Endodermal cell (in vitro differentiated cells): ENCODE results near the gene WNK4. TPM values are rescaled to one million over a fixed set of nuclear protein-coding genes. Genes with fewer than 3 reads are reported as not detected.
A peak's percentile ranks its signal among the peaks of the same experiment; 100 is the strongest.

Experiments used
- DNase-seq: peaks from one replicate; pipeline ENCODE4 v3.0.0-alpha.2; 2017
- H3K27ac ChIP-seq: 2 replicates; pipeline ENCODE4 v1.5.1; 2013; ENCODE audit warnings: mild to moderate bottlenecking, low read depth, low read length, moderate library complexity
- H3K27me3 ChIP-seq: 2 replicates; pipeline ENCODE4 v1.6.1; 2013; ENCODE audit warnings: mild to moderate bottlenecking, low read length, moderate library complexity; ENCODE audit not compliant: insufficient read depth, control insufficient read depth, poor library complexity, severe bottlenecking
- H3K36me3 ChIP-seq: 2 replicates; pipeline ENCODE4 v1.7.0; 2013; ENCODE audit warnings: mild to moderate bottlenecking, low read length, moderate library complexity; ENCODE audit not compliant: control insufficient read depth, insufficient read depth
- H3K4me1 ChIP-seq: one replicate; pipeline ENCODE4 v1.7.0; 2013; ENCODE audit warnings: low read length; ENCODE audit not compliant: control insufficient read depth, insufficient read depth
- H3K4me3 ChIP-seq: 2 replicates; pipeline ENCODE4 v1.5.1; 2013; ENCODE audit warnings: mild to moderate bottlenecking, low read length, moderate library complexity
- H3K9ac ChIP-seq: 2 replicates; pipeline ENCODE4 v1.6.1; 2013; ENCODE audit warnings: mild to moderate bottlenecking, low read length, moderate library complexity; ENCODE audit not compliant: poor library complexity, severe bottlenecking; ENCODE audit errors: extremely low read depth
- H3K9me3 ChIP-seq: 2 replicates; pipeline ENCODE4 v1.6.1; 2013; ENCODE audit warnings: mild to moderate bottlenecking, low read length, moderate library complexity; ENCODE audit not compliant: control insufficient read depth
- H3K27ac Mint-ChIP-seq: 2 replicates; pipeline ENCODE4 v1.8.0; 2020; ENCODE audit warnings: mixed read lengths
- H3K27me3 Mint-ChIP-seq: 2 replicates; pipeline ENCODE4 v1.8.0; 2021; ENCODE audit warnings: mild to moderate bottlenecking, mixed read lengths; ENCODE audit not compliant: insufficient read depth
- H3K36me3 Mint-ChIP-seq: 2 replicates; pipeline ENCODE4 v1.8.0; 2020; ENCODE audit warnings: low read depth, mixed read lengths
- H3K4me1 Mint-ChIP-seq: 2 replicates; pipeline ENCODE4 v1.8.0; 2020; ENCODE audit warnings: mixed read lengths
- H3K4me3 Mint-ChIP-seq: 2 replicates; pipeline ENCODE4 v1.8.0; 2020; ENCODE audit warnings: mild to moderate bottlenecking, moderate library complexity, mixed read lengths
- H3K9me3 Mint-ChIP-seq: 2 replicates; pipeline ENCODE4 v1.8.0; 2020; ENCODE audit warnings: mild to moderate bottlenecking, mixed read lengths
- CTCF ChIP-seq: fragments of 200-600 bp; sonication (generic); conservative IDR thresholded peaks from 2 replicates; pipeline ENCODE4 v1.5.0; 2021; ENCODE audit warnings: antibody characterized with exemption, mild to moderate bottlenecking
- whole genome bisulfite sequencing, 2 experiments: methylation state at CpG; one replicate each; pipeline versions ENCODE4 v1.1.5 to v1.1.7; 2013; ENCODE audit warnings: missing lambda C conversion rate in 2 of 2, mixed read lengths in 1 of 2; ENCODE audit not compliant: insufficient coverage in 1 of 2, insufficient read length in 1 of 2; 5-methylcytosine and 5-hydroxymethylcytosine counted together
- total RNA-seq, 2 donors: library from RNA; stranded (reverse); fragmentation: NEBNext Ultra II Directional in 1 of 2; extraction: Animal tissue kit (Norgen Biotek cat#: 25700) in 1 of 2; gene quantifications; 2 replicates in 1 of 2; 3 replicates in 1 of 2; pipeline ENCODE4 v1.2.1, GENCODE V29; 2021

The WNK4 gene
- total RNA-seq, 2 donors from 2014 or later = 2.1 to 3.3 TPM

- H3K9me3 Mint-ChIP-seq = peaks cover 4% of the 10 kb centered on the region
- Histone ChIP-seq H3K4me3 (peak overlapping the region; percentile 71), H3K9me3 (no peaks in the 10 kb centered on the region), H3K36me3 (no peaks in the 10 kb centered on the region), H3K9ac (peak overlapping the region; percentile 36), H3K4me1 (peaks cover 3% of the 10 kb centered on the region), H3K27ac (no peak overlapping the region), H3K27me3 (no peaks in the 10 kb centered on the region)
- peak; percentile 68 for DNase-seq
- peaks cover 24% of the 10 kb centered on the region for H3K4me1 Mint-ChIP-seq
- H3K4me3 Mint-ChIP-seq = no peak overlapping the region
- peaks cover 6% of the 10 kb centered on the region for H3K36me3 Mint-ChIP-seq
- TF ChIP-seq CTCF = no peak
- peak overlapping the region; percentile 83 for H3K27ac Mint-ChIP-seq
- peaks cover 22% of the 10 kb centered on the region for H3K27me3 Mint-ChIP-seq
- WGBS, 2 experiments = 40 to 85% methylated on average over 1 to 2 of the region's 2 CpGs
These were observed 22.9 kb downstream of the WNK4 start for GRCh38 chr17:42803074-42803883.

- DNase-seq = no peak
- H3K4me1 Mint-ChIP-seq = peaks cover 22% of the 10 kb centered on the region
- peaks cover 14% of the 10 kb centered on the region for H3K36me3 Mint-ChIP-seq
- no peak overlapping the region for H3K4me3 Mint-ChIP-seq
- H3K4me3 ChIP-seq = no peak overlapping the region
- peaks cover 3% of the 10 kb centered on the region for H3K4me1 ChIP-seq
- no peak overlapping the region for H3K27ac Mint-ChIP-seq
- H3K9me3 Mint-ChIP-seq = no peaks in the 10 kb centered on the region
- H3K9ac ChIP-seq = no peak overlapping the region
- H3K36me3 ChIP-seq = peaks cover 12% of the 10 kb centered on the region
- no peaks in the 10 kb centered on the region for H3K9me3 ChIP-seq
- TF ChIP-seq CTCF = no peak
- H3K27me3 Mint-ChIP-seq = peaks cover 11% of the 10 kb centered on the region
- H3K27me3 ChIP-seq = no peaks in the 10 kb centered on the region
- WGBS, 2 experiments = 96 to 100% methylated on average over 1 of the region's 1 CpG
- no peak overlapping the region for H3K27ac ChIP-seq
These were observed 24.5 kb downstream of the WNK4 start for GRCh38 chr17:42804918-42805367.

GRCh38 chr17:42806249-42806648, 25.8 kb downstream of the WNK4 start:
- TF ChIP-seq CTCF = no peak
- 89% methylated on average over 1 of the region's 1 CpG; no CpG with 5 or more reads in 1 of the 2 experiments for WGBS, 2 experiments
- Histone ChIP-seq H3K9ac (no peak overlapping the region), H3K9me3 (no peaks in the 10 kb centered on the region), H3K36me3 (peaks cover 25% of the 10 kb centered on the region), H3K27me3 (no peaks in the 10 kb centered on the region), H3K27ac (no peak overlapping the region), H3K4me1 (peaks cover 3% of the 10 kb centered on the region), H3K4me3 (no peak overlapping the region)
- no peaks in the 10 kb centered on the region for H3K27me3 Mint-ChIP-seq
- no peak for DNase-seq
- peaks cover 23% of the 10 kb centered on the region for H3K36me3 Mint-ChIP-seq
- H3K4me1 Mint-ChIP-seq = peaks cover 22% of the 10 kb centered on the region
- no peak overlapping the region for H3K27ac Mint-ChIP-seq
- H3K4me3 Mint-ChIP-seq = no peak overlapping the region
- no peaks in the 10 kb centered on the region for H3K9me3 Mint-ChIP-seq
